HUES64 (cell line): Measurements from ENCODE around the gene MRPL23. TPM values are rescaled to one million over a fixed set of nuclear protein-coding genes. Genes with fewer than 3 reads are reported as not detected.

Experiments used
- H3K27ac ChIP-seq: 2 replicates; pipeline ENCODE4 v1.7.0; 2013; ENCODE audit warnings: low read depth, low read length, inconsistent platforms
- H3K27me3 ChIP-seq: 2 replicates; pipeline ENCODE4 v1.6.1; 2013; ENCODE audit warnings: mild to moderate bottlenecking, low read length; ENCODE audit not compliant: insufficient read depth
- H3K36me3 ChIP-seq: 2 replicates; pipeline ENCODE4 v1.6.1; 2013; ENCODE audit warnings: mild to moderate bottlenecking, low read length; ENCODE audit not compliant: insufficient read depth
- H3K4me1 ChIP-seq: 2 replicates; pipeline ENCODE4 v1.6.1; 2013; ENCODE audit warnings: mild to moderate bottlenecking, low read length, moderate library complexity; ENCODE audit not compliant: insufficient read depth
- H3K4me3 ChIP-seq: 2 replicates; pipeline ENCODE4 v1.5.1; 2013; ENCODE audit warnings: mild to moderate bottlenecking, low read length, moderate library complexity
- H3K9ac ChIP-seq: 2 replicates; pipeline ENCODE4 v1.6.1; 2013; ENCODE audit warnings: mild to moderate bottlenecking, low read depth, low read length
- H3K9me3 ChIP-seq: 2 replicates; pipeline ENCODE4 v1.6.1; 2013; ENCODE audit warnings: low read depth, low read length; ENCODE audit not compliant: insufficient read depth
- WGBS: fragments of 150-250, 120-280 bp; methylation state at CpG from one replicate; pipeline ENCODE4 v1.1.7; 2013; ENCODE audit warnings: missing lambda C conversion rate; 5-methylcytosine and 5-hydroxymethylcytosine counted together
- polyA plus RNA-seq, 2 experiments: library from polyadenylated mRNA; stranded (reverse); fragments of 50-300 nt; gene quantifications; one replicate each; pipeline ENCODE4 v1.2.3, GENCODE V29; 2013

Gene MRPL23
- polyA plus RNA-seq (2013, experiment 1 of 2): 96.0 TPM
- polyA plus RNA-seq (2013, experiment 2 of 2): 100 TPM

GRCh38 chr11:1946812-1947484 is at the start of gene MRPL23:
MRPL23 (plus strand) TSS chr11:1947332; CDS start chr11:1947363, 31 bp downstream.
- no peak within 1 kb of the TSS for H3K4me3 ChIP-seq
- no peaks in the 10 kb centered on the region for H3K36me3 ChIP-seq
- H3K27ac ChIP-seq: no peak within 1 kb of the TSS
- H3K9me3 ChIP-seq: no peaks in the 10 kb centered on the region
- no peaks in the 10 kb centered on the region for H3K27me3 ChIP-seq
- H3K4me1 ChIP-seq: no peaks in the 10 kb centered on the region
- no CpG with 5 or more reads among the region's 85 CpGs for WGBS
- H3K9ac ChIP-seq: no peak within 1 kb of the TSS

- Histone ChIP-seq H3K9me3 (no peaks in the 10 kb centered on the region), H3K9ac (no peak overlapping the region), H3K27me3 (no peaks in the 10 kb centered on the region), H3K4me1 (peaks cover 5% of the 10 kb centered on the region; the same call in 1 of the 2 replicates), H3K27ac (no peak overlapping the region), H3K36me3 (no peaks in the 10 kb centered on the region), H3K4me3 (no peak overlapping the region)
- 90% methylated on average over 4 of the region's 4 CpGs for WGBS
These were observed 48.0 kb upstream of the MRPL23 start for GRCh38 chr11:1899090-1899489.

GRCh38 chr11:1899686-1900085 is 47.4 kb upstream of the MRPL23 start:
- Histone ChIP-seq H3K4me3 (no peak overlapping the region), H3K27ac (no peak overlapping the region), H3K9ac (no peak overlapping the region), H3K9me3 (no peaks in the 10 kb centered on the region), H3K36me3 (no peaks in the 10 kb centered on the region), H3K4me1 (peaks cover 5% of the 10 kb centered on the region; the same call in 1 of the 2 replicates), H3K27me3 (no peaks in the 10 kb centered on the region)
- WGBS: 97% methylated on average over 3 of the region's 5 CpGs

- no peaks in the 10 kb centered on the region for H3K27me3 ChIP-seq
- no peak overlapping the region for H3K27ac ChIP-seq
- no peak overlapping the region for H3K4me3 ChIP-seq
- H3K36me3 ChIP-seq: no peaks in the 10 kb centered on the region
- H3K9me3 ChIP-seq: no peaks in the 10 kb centered on the region
- H3K4me1 ChIP-seq: peaks cover 19% of the 10 kb centered on the region
- 75% methylated on average over 4 of the region's 5 CpGs for WGBS
- no peak overlapping the region for H3K9ac ChIP-seq
These were observed 41.0 kb upstream of the MRPL23 start for GRCh38 chr11:1906181-1906580.

GRCh38 chr11:1906611-1907423 is 40.3 kb upstream of the MRPL23 start:
- Histone ChIP-seq H3K4me3 (no peak overlapping the region), H3K27ac (no peak overlapping the region), H3K9me3 (no peaks in the 10 kb centered on the region), H3K27me3 (no peaks in the 10 kb centered on the region), H3K36me3 (no peaks in the 10 kb centered on the region), H3K4me1 (peaks cover 14% of the 10 kb centered on the region), H3K9ac (no peak overlapping the region)
- WGBS: 71% methylated on average over 14 of the region's 14 CpGs

- Histone ChIP-seq H3K9ac (no peak overlapping the region), H3K4me1 (peaks cover 14% of the 10 kb centered on the region), H3K27me3 (no peaks in the 10 kb centered on the region), H3K9me3 (no peaks in the 10 kb centered on the region), H3K4me3 (no peak overlapping the region), H3K36me3 (no peaks in the 10 kb centered on the region), H3K27ac (no peak overlapping the region)
- WGBS: 74% methylated on average over 8 of the region's 9 CpGs
These were observed 38.5 kb upstream of the MRPL23 start for GRCh38 chr11:1908618-1909017.

DNA sequence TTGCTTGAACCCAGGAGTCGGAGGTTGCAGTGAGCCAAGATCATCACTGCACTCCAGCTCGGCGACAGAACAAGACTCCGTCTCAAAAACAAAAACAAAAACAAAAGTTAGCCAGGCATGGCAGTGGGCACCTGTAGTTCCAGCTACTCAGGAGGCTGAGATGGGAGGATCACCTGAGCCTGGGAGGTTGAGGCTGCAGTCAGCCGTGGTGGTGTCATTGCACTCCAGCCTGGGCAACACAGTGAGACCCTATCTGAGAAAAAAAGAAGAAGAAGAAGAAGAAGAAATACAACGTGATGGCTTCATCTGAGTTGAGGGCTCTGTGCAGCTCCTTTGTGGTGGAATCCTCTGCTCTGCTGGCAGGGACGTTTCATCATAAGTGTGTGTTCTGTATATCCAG is 37.6 kb upstream of the MRPL23 start:
- Histone ChIP-seq H3K4me1 (peaks cover 14% of the 10 kb centered on the region), H3K36me3 (no peaks in the 10 kb centered on the region), H3K9ac (no peak overlapping the region), H3K27ac (no peak overlapping the region), H3K27me3 (no peaks in the 10 kb centered on the region), H3K4me3 (no peak overlapping the region), H3K9me3 (no peaks in the 10 kb centered on the region)
- 92% methylated on average over 7 of the region's 7 CpGs for WGBS

DNA sequence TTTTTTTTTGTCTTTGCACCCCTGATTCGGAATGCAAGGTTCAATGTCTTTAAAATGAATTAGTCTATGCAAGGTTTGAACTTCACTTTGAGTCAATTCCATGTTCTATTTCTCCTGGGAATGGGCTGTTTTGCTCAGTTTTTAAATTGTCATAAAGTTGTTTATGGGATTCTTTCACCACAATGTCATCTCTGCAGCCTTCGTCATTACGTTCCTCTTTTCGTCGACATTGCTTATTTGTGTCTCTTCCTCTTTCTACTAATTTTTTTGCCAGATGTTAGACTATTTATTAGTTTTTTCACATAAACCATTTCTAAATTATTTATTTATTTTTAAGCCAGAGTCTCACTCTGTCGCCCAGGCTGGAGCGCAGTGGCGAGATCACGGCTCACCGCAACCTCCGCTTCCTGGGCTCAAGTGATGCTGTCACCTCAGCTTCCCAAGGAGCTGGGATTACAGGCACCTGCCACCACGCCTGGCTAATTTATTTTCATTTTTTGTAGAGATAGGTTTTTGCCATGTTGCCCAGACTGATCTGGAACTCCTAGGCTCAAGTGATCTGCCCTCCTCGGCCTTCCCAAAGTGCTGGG is 34.7 kb upstream of the MRPL23 start:
- Histone ChIP-seq H3K9ac (no peak overlapping the region), H3K4me3 (no peak overlapping the region), H3K27me3 (no peaks in the 10 kb centered on the region), H3K27ac (no peak overlapping the region), H3K4me1 (peaks cover 7% of the 10 kb centered on the region), H3K9me3 (no peaks in the 10 kb centered on the region), H3K36me3 (no peaks in the 10 kb centered on the region)
- WGBS: 96% methylated on average over 13 of the region's 13 CpGs

DNA sequence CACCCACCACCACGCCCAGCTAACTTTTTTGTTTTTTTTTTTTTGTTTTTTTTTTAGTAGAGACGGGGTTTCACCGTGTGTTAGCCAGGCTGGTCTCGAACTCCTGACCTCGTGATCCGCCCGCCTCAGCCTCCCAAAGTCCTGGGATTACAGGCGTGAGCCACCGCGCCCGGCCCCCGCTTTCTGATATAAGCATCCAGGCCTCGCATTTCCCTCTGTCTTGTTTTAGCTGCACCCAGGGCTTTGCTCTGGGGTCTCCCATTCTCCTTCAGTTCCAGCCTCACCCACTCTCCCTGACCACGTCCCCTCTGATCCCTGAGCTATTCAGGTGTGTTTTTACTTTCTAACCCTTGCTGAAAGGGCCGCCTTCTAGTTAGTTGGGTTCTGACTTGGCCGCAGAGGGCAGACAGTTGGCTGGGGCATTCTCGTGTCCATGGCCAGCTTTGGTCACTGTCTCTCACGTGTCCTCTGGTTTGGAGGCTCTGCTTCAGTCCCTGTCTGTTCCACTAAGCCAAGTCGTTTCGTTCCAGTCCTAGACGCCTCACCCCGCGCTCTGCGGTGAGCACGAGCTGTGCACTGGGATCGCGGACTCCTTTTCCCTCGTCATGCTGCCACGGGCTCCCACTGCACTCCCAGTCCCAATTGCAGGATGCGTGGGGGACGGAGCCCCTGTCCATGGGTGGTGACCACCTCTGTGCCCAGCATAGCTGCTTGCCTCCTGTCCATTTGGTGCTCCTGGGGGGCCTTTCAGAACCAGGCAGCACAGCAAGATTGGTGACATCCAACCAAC is 33.7 kb upstream of the MRPL23 start:
- WGBS: 93% methylated on average over 30 of the region's 31 CpGs
- peaks cover 4% of the 10 kb centered on the region for H3K4me1 ChIP-seq
- H3K9me3 ChIP-seq: no peaks in the 10 kb centered on the region
- no peak overlapping the region for H3K9ac ChIP-seq
- no peak overlapping the region for H3K27ac ChIP-seq
- no peaks in the 10 kb centered on the region for H3K27me3 ChIP-seq
- H3K4me3 ChIP-seq: no peak overlapping the region
- no peaks in the 10 kb centered on the region for H3K36me3 ChIP-seq

DNA sequence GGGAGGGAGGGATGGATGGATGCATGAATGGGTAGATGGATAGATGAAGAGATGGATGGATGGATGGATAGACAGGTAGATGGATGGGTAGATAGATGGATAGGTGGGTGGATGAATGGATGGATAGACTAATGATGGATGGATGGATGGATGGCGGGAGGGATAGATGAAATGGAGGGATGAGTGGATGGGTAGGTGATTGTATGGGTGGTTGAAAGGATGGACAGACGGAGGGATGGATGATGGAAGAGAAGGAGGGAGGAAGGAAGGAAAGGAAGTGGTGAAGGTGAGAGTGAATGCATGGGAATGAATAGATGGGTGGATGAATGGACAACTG is 31.4 kb upstream of the MRPL23 start:
- H3K36me3 ChIP-seq: no peaks in the 10 kb centered on the region
- H3K9me3 ChIP-seq: no peaks in the 10 kb centered on the region
- no peak overlapping the region for H3K9ac ChIP-seq
- H3K27me3 ChIP-seq: no peaks in the 10 kb centered on the region
- H3K4me1 ChIP-seq: no peaks in the 10 kb centered on the region
- no peak overlapping the region for H3K27ac ChIP-seq
- WGBS: 90% methylated on average over 2 of the region's 2 CpGs
- no peak overlapping the region for H3K4me3 ChIP-seq
